Mucosa of stomach (tissue), 1 donor: ENCODE measurements around the gene TTLL11.

Experiments
- H3K27me3 ChIP-seq: one replicate; pipeline ENCODE4 v1.7.0; 2013; ENCODE audit warnings: mild to moderate bottlenecking, low read length; ENCODE audit not compliant: control insufficient read depth, insufficient read depth
- H3K36me3 ChIP-seq: one replicate; pipeline ENCODE4 v1.7.0; 2013; ENCODE audit warnings: low read length; ENCODE audit not compliant: control insufficient read depth, insufficient read depth
- H3K4me1 ChIP-seq: one replicate; pipeline ENCODE4 v1.7.0; 2013; ENCODE audit warnings: mild to moderate bottlenecking, low read length; ENCODE audit not compliant: control insufficient read depth, insufficient read depth
- H3K4me3 ChIP-seq: one replicate; pipeline ENCODE4 v1.7.0; 2013; ENCODE audit warnings: low read length
- H3K9ac ChIP-seq: one replicate; pipeline ENCODE4 v1.7.0; 2013; ENCODE audit warnings: mild to moderate bottlenecking, low read length, moderate library complexity
- H3K9me3 ChIP-seq: one replicate; pipeline ENCODE4 v1.7.0; 2013; ENCODE audit warnings: mild to moderate bottlenecking, low read length, moderate library complexity; ENCODE audit not compliant: control insufficient read depth
- donor health status: Pancreatic carcinoma.

Gene TTLL11

GRCh38 chr9:122130837-122131236 lies 37.7 kb upstream of the TTLL11 start:
- no peaks in the 10 kb centered on the region for H3K36me3 ChIP-seq
- H3K9ac ChIP-seq = no peak overlapping the region
- peaks cover 9% of the 10 kb centered on the region for H3K4me1 ChIP-seq
- H3K4me3 ChIP-seq = no peak overlapping the region
- no peaks in the 10 kb centered on the region for H3K9me3 ChIP-seq
- peaks cover 32% of the 10 kb centered on the region for H3K27me3 ChIP-seq

GRCh38 chr9:122129969-122130368 lies 36.9 kb upstream of the TTLL11 start:
- no peak overlapping the region for H3K9ac ChIP-seq
- H3K4me3 ChIP-seq = no peak overlapping the region
- H3K4me1 ChIP-seq = peaks cover 14% of the 10 kb centered on the region
- H3K36me3 ChIP-seq = no peaks in the 10 kb centered on the region
- peaks cover 38% of the 10 kb centered on the region for H3K27me3 ChIP-seq
- H3K9me3 ChIP-seq = no peaks in the 10 kb centered on the region

GRCh38 chr9:122128969-122129343 lies 35.8 kb upstream of the TTLL11 start:
- Histone ChIP-seq H3K4me1 (peaks cover 14% of the 10 kb centered on the region), H3K27me3 (peaks cover 49% of the 10 kb centered on the region), H3K36me3 (no peaks in the 10 kb centered on the region), H3K4me3 (no peak overlapping the region), H3K9me3 (no peaks in the 10 kb centered on the region), H3K9ac (no peak overlapping the region)

- H3K9me3 ChIP-seq = no peaks in the 10 kb centered on the region
- peaks cover 14% of the 10 kb centered on the region for H3K4me1 ChIP-seq
- H3K9ac ChIP-seq = no peak overlapping the region
- H3K4me3 ChIP-seq = no peak overlapping the region
- no peaks in the 10 kb centered on the region for H3K36me3 ChIP-seq
- peaks cover 49% of the 10 kb centered on the region for H3K27me3 ChIP-seq
Observed at GRCh38 chr9:122128007-122128968, 35.2 kb upstream of the TTLL11 start.

- Histone ChIP-seq H3K9ac (no peak overlapping the region), H3K27me3 (peaks cover 49% of the 10 kb centered on the region), H3K36me3 (no peaks in the 10 kb centered on the region), H3K4me3 (no peak overlapping the region), H3K9me3 (no peaks in the 10 kb centered on the region), H3K4me1 (peaks cover 14% of the 10 kb centered on the region)
Observed at GRCh38 chr9:122127396-122127798, 34.3 kb upstream of the TTLL11 start.

- peak overlapping the region; percentile 32 for H3K9ac ChIP-seq
Observed at GRCh38 chr9:122126331-122127261, 33.5 kb upstream of the TTLL11 start.

GRCh38 chr9:122125509-122126330 lies 32.6 kb upstream of the TTLL11 start:
- peaks cover 40% of the 10 kb centered on the region for H3K27me3 ChIP-seq
- peaks cover 14% of the 10 kb centered on the region for H3K4me1 ChIP-seq
- H3K9me3 ChIP-seq = no peaks in the 10 kb centered on the region
- no peak overlapping the region for H3K9ac ChIP-seq
- H3K4me3 ChIP-seq = no peak overlapping the region
- H3K36me3 ChIP-seq = no peaks in the 10 kb centered on the region

More at GRCh38 chr9:122126331-122127261, 33.5 kb upstream of the TTLL11 start:
- Histone ChIP-seq H3K4me3 (no peak overlapping the region), H3K27me3 (peaks cover 45% of the 10 kb centered on the region), H3K4me1 (peaks cover 14% of the 10 kb centered on the region), H3K9me3 (no peaks in the 10 kb centered on the region), H3K36me3 (no peaks in the 10 kb centered on the region)

- Histone ChIP-seq H3K4me1 (peaks cover 14% of the 10 kb centered on the region), H3K4me3 (no peak overlapping the region), H3K36me3 (no peaks in the 10 kb centered on the region), H3K9ac (no peak overlapping the region), H3K27me3 (peaks cover 40% of the 10 kb centered on the region), H3K9me3 (no peaks in the 10 kb centered on the region)
Observed at GRCh38 chr9:122125158-122125508, 32.0 kb upstream of the TTLL11 start.

- H3K4me1 ChIP-seq = peaks cover 14% of the 10 kb centered on the region
- H3K9ac ChIP-seq = no peak overlapping the region
- no peaks in the 10 kb centered on the region for H3K36me3 ChIP-seq
- H3K27me3 ChIP-seq = peaks cover 40% of the 10 kb centered on the region
- H3K4me3 ChIP-seq = no peak overlapping the region
- no peaks in the 10 kb centered on the region for H3K9me3 ChIP-seq
Observed at GRCh38 chr9:122124528-122124927, 31.4 kb upstream of the TTLL11 start.

GRCh38 chr9:122124048-122124447 lies 30.9 kb upstream of the TTLL11 start:
- H3K4me1 ChIP-seq = peaks cover 14% of the 10 kb centered on the region
- no peak overlapping the region for H3K9ac ChIP-seq
- H3K36me3 ChIP-seq = no peaks in the 10 kb centered on the region
- H3K4me3 ChIP-seq = no peak overlapping the region
- H3K9me3 ChIP-seq = no peaks in the 10 kb centered on the region
- H3K27me3 ChIP-seq = peaks cover 40% of the 10 kb centered on the region

- no peak overlapping the region for H3K9ac ChIP-seq
- H3K36me3 ChIP-seq = no peaks in the 10 kb centered on the region
- H3K4me1 ChIP-seq = peaks cover 14% of the 10 kb centered on the region
- H3K9me3 ChIP-seq = no peaks in the 10 kb centered on the region
- no peak overlapping the region for H3K4me3 ChIP-seq
- peaks cover 39% of the 10 kb centered on the region for H3K27me3 ChIP-seq
Observed at GRCh38 chr9:122122903-122123632, 30.0 kb upstream of the TTLL11 start.
